SK-N-SH treated with all-trans-retinoic acid at 6 μM for 48 hours (cell line): ENCODE measurements around the gene CKAP4.

Experiments used
- ARNTL ChIP-seq: fragments of 450-650 bp; formaldehyde crosslinking; IDR thresholded peaks from 2 replicates; pipeline ENCODE4 v1.5.0; 2020; ENCODE audit warnings: low read depth, mild to moderate bottlenecking, moderate library complexity, borderline replicate concordance
- OSR1 ChIP-seq: fragments of 250-450 bp; sonication (Bioruptor Pico); IDR thresholded peaks from 2 replicates; pipeline ENCODE4 v1.8.0; 2022; ENCODE audit warnings: moderate library complexity, mild to moderate bottlenecking, inconsistent platforms
- RARB ChIP-seq: fragments of 250-450 bp; sonication (Bioruptor Pico); IDR thresholded peaks from 2 replicates; pipeline ENCODE4 v1.8.0; 2021; ENCODE audit warnings: mild to moderate bottlenecking, moderate library complexity
- ZC3H10 ChIP-seq: fragments of 250-450 bp; sonication (Bioruptor Pico); IDR thresholded peaks from 2 replicates; pipeline ENCODE4 v1.5.1; 2021; ENCODE audit warnings: mild to moderate bottlenecking, moderate library complexity
- ZFP3 ChIP-seq: fragments of 250-450 bp; sonication (Bioruptor Pico); IDR thresholded peaks from 2 replicates; pipeline ENCODE4 v1.5.0; 2020; ENCODE audit warnings: mild to moderate bottlenecking, moderate library complexity
- ZFP30 ChIP-seq: fragments of 450-650 bp; formaldehyde crosslinking; IDR thresholded peaks from 2 replicates; pipeline ENCODE4 v1.5.0; 2022; ENCODE audit warnings: mild to moderate bottlenecking, moderate library complexity
- ZNF565 ChIP-seq: fragments of 450-650 bp; formaldehyde crosslinking; conservative IDR thresholded peaks from 2 replicates; pipeline ENCODE4 v1.5.0; 2020; ENCODE audit warnings: low read depth, mild to moderate bottlenecking, moderate library complexity
- ZNF8 ChIP-seq: fragments of 450-650 bp; formaldehyde crosslinking; IDR thresholded peaks from 2 replicates; pipeline ENCODE4 v1.5.0; 2020; ENCODE audit warnings: mild to moderate bottlenecking, moderate library complexity
- TF ChIP-seq, protein P1 (sequence below): fragments of 250-450 bp; sonication (Bioruptor Pico); IDR thresholded peaks from 2 replicates; pipeline ENCODE4 v1.8.0; 2020; ENCODE audit warnings: mild to moderate bottlenecking, moderate library complexity, borderline replicate concordance
- TF ChIP-seq, protein P2 (sequence below): fragments of 250-450 bp; sonication (Bioruptor Pico); IDR thresholded peaks from 2 replicates; pipeline ENCODE4 v1.5.1; 2021; ENCODE audit warnings: mild to moderate bottlenecking, moderate library complexity
- TF ChIP-seq, protein P3 (sequence below): fragments of 250-450 bp; sonication (Bioruptor Pico); IDR thresholded peaks from 2 replicates; pipeline ENCODE4 v1.8.0; 2021; ENCODE audit warnings: low read depth, mild to moderate bottlenecking, moderate library complexity, borderline replicate concordance
- TF ChIP-seq, protein P4 (sequence below): fragments of 250-450 bp; sonication (Bioruptor Pico); IDR thresholded peaks from 2 replicates; pipeline ENCODE4 v1.5.0; 2020; ENCODE audit warnings: mild to moderate bottlenecking, moderate library complexity
- TF ChIP-seq, protein P5 (sequence below): fragments of 250-450 bp; sonication (Bioruptor Pico); IDR thresholded peaks from 2 replicates; pipeline ENCODE4 v1.5.1; 2020; ENCODE audit warnings: low read depth, mild to moderate bottlenecking, moderate library complexity

DNA sequence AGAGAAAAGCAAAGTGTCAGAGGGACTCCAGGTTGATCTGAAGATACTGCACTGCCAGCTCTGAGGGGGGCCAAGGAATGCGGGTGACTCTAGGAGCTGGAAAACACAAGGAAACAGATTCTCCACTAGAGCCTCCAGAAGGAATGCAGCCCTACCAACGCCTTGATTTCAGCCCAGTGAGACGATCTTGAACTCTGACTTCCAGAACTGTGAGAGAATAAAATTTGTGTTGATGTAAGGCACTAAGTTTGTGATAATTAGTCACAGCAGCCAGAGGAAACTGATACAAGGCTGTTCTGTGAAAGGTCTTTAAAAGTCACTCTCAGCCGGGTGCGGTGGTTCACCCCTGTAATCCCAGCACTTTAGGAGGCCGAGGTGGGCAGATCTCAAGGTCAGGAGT lies 34.2 kb downstream of the CKAP4 start:
- no peak for TF ChIP-seq ARNTL
- TF ChIP-seq, protein P1, sequence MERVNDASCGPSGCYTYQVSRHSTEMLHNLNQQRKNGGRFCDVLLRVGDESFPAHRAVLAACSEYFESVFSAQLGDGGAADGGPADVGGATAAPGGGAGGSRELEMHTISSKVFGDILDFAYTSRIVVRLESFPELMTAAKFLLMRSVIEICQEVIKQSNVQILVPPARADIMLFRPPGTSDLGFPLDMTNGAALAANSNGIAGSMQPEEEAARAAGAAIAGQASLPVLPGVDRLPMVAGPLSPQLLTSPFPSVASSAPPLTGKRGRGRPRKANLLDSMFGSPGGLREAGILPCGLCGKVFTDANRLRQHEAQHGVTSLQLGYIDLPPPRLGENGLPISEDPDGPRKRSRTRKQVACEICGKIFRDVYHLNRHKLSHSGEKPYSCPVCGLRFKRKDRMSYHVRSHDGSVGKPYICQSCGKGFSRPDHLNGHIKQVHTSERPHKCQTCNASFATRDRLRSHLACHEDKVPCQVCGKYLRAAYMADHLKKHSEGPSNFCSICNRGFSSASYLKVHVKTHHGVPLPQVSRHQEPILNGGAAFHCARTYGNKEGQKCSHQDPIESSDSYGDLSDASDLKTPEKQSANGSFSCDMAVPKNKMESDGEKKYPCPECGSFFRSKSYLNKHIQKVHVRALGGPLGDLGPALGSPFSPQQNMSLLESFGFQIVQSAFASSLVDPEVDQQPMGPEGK (CRISPR knock-in tag): no peak
- TF ChIP-seq OSR1 (CRISPR knock-in tag): no peak
- TF ChIP-seq, protein P2, sequence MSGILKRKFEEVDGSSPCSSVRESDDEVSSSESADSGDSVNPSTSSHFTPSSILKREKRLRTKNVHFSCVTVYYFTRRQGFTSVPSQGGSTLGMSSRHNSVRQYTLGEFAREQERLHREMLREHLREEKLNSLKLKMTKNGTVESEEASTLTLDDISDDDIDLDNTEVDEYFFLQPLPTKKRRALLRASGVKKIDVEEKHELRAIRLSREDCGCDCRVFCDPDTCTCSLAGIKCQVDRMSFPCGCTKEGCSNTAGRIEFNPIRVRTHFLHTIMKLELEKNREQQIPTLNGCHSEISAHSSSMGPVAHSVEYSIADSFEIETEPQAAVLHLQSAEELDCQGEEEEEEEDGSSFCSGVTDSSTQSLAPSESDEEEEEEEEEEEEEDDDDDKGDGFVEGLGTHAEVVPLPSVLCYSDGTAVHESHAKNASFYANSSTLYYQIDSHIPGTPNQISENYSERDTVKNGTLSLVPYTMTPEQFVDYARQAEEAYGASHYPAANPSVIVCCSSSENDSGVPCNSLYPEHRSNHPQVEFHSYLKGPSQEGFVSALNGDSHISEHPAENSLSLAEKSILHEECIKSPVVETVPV: no peak
- TF ChIP-seq ZFP30 (CRISPR knock-in tag): no peak
- no peak for TF ChIP-seq RARB
- TF ChIP-seq ZFP3 (CRISPR knock-in tag): no peak
- no peak for TF ChIP-seq ZC3H10 (CRISPR knock-in tag)
- TF ChIP-seq ZNF8 (CRISPR knock-in tag): no peak
- TF ChIP-seq, protein P3, sequence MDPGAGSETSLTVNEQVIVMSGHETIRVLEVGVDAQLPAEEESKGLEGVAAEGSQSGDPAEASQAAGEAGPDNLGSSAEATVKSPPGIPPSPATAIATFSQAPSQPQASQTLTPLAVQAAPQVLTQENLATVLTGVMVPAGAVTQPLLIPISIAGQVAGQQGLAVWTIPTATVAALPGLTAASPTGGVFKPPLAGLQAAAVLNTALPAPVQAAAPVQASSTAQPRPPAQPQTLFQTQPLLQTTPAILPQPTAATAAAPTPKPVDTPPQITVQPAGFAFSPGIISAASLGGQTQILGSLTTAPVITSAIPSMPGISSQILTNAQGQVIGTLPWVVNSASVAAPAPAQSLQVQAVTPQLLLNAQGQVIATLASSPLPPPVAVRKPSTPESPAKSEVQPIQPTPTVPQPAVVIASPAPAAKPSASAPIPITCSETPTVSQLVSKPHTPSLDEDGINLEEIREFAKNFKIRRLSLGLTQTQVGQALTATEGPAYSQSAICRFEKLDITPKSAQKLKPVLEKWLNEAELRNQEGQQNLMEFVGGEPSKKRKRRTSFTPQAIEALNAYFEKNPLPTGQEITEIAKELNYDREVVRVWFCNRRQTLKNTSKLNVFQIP (CRISPR knock-in tag): no peak
- TF ChIP-seq, protein P4, sequence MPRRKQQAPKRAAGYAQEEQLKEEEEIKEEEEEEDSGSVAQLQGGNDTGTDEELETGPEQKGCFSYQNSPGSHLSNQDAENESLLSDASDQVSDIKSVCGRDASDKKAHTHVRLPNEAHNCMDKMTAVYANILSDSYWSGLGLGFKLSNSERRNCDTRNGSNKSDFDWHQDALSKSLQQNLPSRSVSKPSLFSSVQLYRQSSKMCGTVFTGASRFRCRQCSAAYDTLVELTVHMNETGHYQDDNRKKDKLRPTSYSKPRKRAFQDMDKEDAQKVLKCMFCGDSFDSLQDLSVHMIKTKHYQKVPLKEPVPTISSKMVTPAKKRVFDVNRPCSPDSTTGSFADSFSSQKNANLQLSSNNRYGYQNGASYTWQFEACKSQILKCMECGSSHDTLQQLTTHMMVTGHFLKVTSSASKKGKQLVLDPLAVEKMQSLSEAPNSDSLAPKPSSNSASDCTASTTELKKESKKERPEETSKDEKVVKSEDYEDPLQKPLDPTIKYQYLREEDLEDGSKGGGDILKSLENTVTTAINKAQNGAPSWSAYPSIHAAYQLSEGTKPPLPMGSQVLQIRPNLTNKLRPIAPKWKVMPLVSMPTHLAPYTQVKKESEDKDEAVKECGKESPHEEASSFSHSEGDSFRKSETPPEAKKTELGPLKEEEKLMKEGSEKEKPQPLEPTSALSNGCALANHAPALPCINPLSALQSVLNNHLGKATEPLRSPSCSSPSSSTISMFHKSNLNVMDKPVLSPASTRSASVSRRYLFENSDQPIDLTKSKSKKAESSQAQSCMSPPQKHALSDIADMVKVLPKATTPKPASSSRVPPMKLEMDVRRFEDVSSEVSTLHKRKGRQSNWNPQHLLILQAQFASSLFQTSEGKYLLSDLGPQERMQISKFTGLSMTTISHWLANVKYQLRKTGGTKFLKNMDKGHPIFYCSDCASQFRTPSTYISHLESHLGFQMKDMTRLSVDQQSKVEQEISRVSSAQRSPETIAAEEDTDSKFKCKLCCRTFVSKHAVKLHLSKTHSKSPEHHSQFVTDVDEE (CRISPR knock-in tag): no peak
- TF ChIP-seq, protein P5, sequence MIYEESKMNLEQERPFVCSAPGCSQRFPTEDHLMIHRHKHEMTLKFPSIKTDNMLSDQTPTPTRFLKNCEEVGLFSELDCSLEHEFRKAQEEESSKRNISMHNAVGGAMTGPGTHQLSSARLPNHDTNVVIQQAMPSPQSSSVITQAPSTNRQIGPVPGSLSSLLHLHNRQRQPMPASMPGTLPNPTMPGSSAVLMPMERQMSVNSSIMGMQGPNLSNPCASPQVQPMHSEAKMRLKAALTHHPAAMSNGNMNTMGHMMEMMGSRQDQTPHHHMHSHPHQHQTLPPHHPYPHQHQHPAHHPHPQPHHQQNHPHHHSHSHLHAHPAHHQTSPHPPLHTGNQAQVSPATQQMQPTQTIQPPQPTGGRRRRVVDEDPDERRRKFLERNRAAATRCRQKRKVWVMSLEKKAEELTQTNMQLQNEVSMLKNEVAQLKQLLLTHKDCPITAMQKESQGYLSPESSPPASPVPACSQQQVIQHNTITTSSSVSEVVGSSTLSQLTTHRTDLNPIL (CRISPR knock-in tag): no peak
- TF ChIP-seq ZNF565 (CRISPR knock-in tag): no peak
